Activated CD4-positive, alpha-beta T cell treated with anti-CD3 and anti-CD28 coated beads, Interleukin-2, amount 50 U/mL, for 4 hours (primary cell): ENCODE results near the gene SALL4.
"Not testable (repeated sequence)": the region's sequence is repeated elsewhere in the genome, so short reads cannot be mapped to it uniquely, and the experiment has no call there.

ENCODE experiments used
- DNase-seq, 2 experiments: peaks; one replicate each; pipeline ENCODE4 v3.0.0-alpha.2; 2020

Gene SALL4

GRCh38 chr20:51802170-51802751, at the start of gene SALL4:
SALL4 (minus strand) TSS chr20:51802521; CDS start chr20:51802408, 113 bp downstream.
- DNase-seq, result no peak

- no peak for DNase-seq
Measured at GRCh38 chr20:51848346-51848745, 46.0 kb upstream of the SALL4 start.

GRCh38 chr20:51840865-51841264, 38.5 kb upstream of the SALL4 start:
- DNase-seq, result no peak

GRCh38 chr20:51837876-51838420, 35.6 kb upstream of the SALL4 start:
- no peak for DNase-seq

- no peak for DNase-seq
Measured at GRCh38 chr20:51837436-51837835, 35.1 kb upstream of the SALL4 start.

DNA sequence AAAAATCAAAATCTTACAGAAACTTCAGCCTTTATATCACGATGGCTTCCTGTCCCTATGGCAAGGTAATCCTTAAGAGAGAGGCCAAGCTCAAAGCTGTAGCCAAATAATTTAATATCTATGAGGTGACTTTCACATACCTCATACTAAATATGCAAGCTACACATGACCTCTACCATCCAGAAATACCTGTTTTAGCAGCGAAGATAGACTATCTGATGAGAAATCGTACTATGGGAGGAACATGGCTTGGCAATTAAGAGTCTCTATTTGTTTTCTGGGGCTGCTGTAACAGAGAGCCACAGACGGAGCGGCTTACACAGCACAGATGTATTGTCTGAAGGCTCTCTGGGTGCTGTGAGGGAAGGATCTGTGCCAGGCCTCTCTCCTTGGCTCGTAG, 31.0 kb upstream of the SALL4 start:
- no peak for DNase-seq

DNA sequence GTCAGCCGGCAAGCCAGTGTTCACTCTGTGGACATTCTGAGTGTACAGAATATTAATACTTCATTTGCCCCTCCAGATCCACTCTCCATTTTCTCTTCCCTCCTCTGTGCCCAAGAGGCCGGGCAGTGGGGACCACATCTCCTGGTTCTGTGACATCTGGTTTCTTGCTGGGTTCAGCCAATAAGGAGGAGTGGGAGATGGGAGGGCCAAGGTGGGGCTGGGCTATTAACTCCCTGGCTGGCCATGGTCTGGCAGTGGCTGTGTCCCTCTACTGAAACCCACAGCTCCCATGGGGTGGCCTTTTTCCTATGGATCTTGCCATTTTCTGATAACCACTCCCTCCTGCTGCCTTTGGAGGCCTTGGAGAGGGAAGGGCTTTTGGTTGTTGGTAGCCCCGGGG, 30.0 kb upstream of the SALL4 start:
- DNase-seq, result no peak

DNA sequence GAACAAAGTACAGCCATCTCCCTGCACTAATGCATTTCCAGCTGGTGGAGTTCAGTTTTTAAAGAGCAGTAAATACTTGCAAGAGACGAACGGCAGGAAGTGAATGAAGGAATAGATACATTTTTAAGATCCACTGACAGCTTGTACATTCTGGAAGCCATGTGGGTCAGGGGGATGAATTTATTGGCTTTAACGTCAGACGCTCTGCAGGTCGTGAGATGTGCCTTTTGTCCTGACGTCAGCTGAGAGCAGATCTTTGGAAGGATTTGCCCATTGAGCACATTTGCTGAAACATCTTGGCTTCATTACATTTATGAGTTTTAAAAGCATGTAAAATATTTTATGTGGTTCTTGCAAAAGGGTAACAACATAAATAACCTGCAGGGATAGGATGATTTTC, 29.5 kb upstream of the SALL4 start:
- no peak for DNase-seq

GRCh38 chr20:51830538-51830937, 28.2 kb upstream of the SALL4 start:
- DNase-seq, result no peak

DNA sequence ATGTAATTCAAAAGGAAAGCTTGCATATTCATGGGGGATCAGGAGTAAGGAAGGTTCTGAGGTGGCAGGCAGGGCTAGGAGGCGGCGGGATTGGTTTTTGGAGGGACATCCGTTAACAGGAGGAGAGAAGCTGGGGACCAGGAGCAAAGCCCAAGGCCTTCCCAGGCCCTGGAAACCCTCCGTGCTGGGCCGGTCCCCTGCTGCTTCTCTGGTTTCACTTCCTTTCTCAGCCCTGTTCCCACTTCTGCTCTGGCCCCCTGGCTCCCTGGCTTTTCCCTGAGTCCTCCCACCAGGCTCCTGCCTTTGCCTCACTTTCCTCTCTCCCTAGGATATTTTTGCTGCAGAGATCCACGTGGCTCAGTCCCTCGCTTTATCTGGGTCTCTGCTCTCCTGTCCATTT, 26.4 kb upstream of the SALL4 start:
- no peak for DNase-seq

DNA sequence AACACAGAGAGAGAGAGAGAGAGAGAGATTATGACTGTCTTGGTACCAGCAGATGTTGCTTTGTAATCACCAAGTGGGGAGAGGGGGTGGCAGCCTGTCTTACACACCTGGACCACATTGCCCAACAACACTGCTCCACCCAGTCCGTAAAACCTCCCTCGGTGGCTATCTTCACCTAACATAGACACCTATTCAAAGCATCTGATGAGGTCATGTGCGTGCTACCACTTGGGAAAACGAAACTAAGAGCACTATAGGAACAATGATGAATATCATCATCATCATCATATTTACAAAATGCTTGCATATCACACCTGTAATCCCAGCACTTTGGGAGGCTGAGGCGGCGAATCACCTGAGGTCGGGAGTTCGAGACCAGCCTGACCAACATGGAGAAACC, 24.1 kb upstream of the SALL4 start:
- no peak for DNase-seq

DNA sequence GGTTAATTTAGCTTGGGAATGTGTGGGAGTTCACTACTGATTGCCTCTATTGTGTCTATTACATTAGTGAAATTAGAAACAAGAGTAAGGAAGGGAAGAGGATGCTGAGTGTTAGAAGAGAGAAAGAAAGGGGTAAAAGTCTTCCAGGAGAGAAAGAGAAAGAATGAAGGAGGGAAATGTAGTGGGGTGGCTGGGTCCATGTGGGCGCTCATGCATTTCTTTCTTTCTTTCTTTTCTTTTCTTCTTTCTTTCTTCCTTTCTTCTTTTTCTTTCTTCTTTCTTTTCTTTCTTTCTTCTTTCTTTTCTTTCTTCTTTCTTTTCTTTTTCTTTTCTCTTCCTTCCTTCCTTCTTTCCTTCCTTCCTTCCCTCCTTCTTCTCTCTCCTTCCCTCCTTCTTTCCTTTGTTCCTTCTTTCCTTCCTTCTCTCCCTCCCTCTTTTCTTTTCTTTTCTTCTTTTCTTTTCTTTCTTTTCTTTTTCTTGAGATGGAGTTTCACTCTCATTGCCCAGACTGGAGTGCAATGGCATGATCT, 16.2 kb upstream of the SALL4 start:
- DNase-seq, result no peak

DNA sequence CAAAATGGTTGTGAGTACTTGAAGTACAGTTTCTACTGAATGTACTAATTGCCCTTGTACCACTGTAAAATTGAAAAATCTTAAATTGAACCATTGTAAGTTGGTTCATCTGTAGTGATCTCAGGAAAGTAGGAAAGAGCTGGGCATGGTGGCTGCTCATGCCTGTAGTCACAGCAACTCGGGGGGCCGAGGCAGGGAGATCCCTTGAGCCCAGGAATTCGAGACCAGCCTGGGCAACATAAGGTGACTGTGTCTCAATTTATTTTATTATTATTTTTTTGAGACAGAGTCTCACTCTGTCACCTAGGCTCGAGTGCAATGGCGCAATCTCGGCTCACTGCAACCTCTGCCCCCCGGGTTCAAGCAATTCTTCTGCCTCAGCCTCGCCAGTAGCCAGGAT, 14.5 kb upstream of the SALL4 start:
- DNase-seq, result not testable (repeated sequence)

- DNase-seq, result no peak
Measured at GRCh38 chr20:51815383-51816076, 13.2 kb upstream of the SALL4 start.

GRCh38 chr20:51812861-51813260, 10.5 kb upstream of the SALL4 start:
- no peak for DNase-seq

DNA sequence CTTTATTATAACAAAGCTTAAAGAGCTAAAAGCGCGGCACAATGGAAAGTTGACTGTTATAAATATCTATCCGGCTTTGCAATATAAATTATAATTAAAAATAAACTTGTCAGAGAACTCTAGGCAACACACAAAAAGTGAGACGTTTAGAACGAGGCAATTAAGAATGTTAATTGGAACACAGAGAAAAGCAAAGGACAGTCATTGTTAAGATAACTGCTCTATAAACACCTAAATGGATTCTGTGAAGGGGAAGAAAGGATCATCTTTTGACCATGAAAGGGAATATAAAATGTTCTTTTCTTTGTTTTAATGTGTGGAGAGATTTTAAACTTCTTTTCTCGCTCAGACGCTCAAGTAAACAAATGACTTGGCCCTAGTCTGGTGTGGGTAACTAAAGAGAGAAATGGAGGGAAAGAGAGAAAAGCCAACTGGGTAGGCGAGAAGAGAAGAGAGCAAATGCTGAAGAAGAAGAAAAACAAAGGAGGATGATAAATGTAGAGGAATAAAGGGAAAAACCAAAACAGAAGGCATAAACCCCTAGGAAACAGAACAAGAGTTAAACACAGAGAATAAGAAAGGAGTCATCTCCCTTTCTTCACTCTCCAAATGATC, 9.3 kb upstream of the SALL4 start:
- no peak for DNase-seq

DNA sequence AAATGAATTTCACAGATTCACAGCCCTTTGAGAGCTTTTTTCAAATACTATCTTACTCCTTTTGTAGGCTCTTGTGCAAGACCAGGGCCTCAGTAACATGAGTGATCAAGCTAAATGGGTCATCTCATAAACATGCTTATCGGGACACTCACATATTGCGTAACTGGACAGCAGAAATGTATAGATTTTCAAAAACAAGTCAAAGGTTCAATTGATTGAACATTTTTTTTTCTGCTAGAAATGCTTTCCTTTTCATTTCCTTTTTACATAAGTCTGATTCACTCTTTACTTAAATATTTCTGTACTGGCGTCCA, 8.7 kb upstream of the SALL4 start:
- no peak for DNase-seq

GRCh38 chr20:51810155-51811041, 8.1 kb upstream of the SALL4 start:
- DNase-seq, result no peak

- DNase-seq, result no peak
Measured at GRCh38 chr20:51807720-51808250, 5.5 kb upstream of the SALL4 start.

DNA sequence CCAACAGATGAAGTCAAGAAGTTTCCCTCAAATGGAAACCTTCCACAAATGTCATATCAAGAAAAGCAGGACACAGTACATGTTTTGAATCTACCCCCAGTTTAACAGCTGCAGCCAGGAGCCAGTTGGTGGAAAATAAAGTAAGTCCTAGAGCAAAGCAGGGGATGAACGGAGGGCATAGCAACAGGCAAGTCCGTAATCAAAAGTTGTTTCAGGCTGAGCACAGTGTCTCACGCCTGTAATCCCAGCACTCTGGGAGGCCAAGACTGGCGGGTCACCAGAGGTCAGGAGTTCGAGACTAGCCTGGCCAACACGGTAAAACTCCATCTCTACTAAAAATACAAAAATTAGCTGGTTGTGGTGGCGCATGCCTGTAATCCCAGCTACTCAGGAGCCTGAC, 2.4 kb upstream of the SALL4 start:
- DNase-seq, result no peak

DNA sequence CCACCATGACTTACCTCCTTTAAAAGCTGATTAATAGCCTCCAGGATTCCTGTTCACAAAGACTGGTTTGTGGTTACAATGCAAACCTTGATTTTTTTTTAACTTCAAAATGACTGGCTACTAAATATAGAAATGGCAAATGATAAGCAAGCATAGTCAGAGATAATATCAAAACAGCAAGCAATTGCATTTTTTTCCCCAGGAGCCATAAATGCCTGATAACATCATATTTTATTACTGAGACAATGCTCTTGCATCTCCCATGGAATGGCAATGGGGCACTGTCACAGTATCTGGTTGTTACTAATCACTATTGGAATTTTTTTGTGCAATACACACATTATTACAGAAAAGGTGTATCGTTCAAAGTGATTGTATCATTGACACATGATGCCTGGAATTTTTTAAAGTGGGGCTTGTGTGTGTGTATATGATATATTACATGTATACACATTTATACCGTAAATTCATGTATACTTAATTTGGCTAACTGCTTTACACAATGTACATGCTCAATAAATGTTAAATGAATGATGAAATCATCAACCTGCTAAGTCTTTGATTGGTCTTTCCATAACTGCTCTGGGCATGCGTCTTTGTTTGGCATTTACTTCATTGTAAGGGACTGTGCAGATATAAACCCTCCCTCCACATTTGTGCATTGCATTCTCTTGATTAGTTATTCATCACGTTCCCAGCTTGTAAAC, 980 bp upstream of the SALL4 start:
- DNase-seq, result no peak

DNA sequence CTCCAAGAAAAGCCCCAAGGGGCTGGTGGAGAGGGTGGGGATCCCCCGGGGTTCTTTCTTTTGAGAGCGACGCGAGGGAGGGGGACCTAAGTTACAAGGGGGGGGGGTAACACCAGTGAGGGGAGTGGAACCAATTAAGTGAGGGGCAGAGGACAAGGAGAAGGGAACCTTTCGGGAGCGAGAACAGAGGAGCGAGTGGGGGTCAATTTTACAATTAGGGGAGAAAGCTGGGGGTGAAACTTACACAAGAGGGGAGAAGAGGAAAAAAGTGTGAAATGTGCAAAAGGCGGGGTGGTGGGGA, 548 bp downstream of the SALL4 start:
- DNase-seq, result no peak
